ENCODE results near the gene A4GALT.
"Not testable (repeated sequence)": the region's sequence is repeated elsewhere in the genome, so short reads cannot be mapped to it uniquely, and the experiment has no call there.

A4GALT gene

GRCh38 chr22:42670921-42671709 lies 49.6 kb downstream of the A4GALT start:
- no peak for TF ChIP-seq ZNF274 (IDR thresholded peaks at IDR 0.05; ENCODE audit: low read depth, low read length)
- H3K4me3 ChIP-seq (ENCODE audit: low read length): no peak overlapping the region

- TF ChIP-seq ZNF274 (IDR thresholded peaks at IDR 0.05; ENCODE audit: low read depth, low read length): no peak
- H3K4me3 ChIP-seq (ENCODE audit: low read length): no peak overlapping the region
These were observed 50.6 kb downstream of the A4GALT start for GRCh38 chr22:42670046-42670445.

DNA sequence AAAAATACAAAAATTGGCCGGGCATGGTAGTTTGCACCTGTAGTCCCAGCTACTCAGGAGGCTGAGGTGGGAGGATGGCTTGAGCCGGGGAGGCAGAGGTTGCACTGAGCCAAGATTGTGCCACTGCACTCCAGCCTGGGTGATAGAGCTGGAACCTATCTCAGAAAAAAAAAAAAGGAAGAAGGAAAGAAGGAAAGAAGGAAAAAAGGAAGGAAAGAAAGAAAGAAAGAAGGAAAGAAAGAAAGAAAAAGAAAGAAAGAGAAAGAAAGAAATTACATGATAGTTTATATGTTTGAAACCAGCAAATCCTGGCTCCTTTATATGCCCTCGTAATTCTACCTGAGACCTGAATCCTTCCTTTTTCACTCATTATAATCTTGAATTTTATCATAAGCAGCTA lies 54.3 kb downstream of the A4GALT start:
- not testable (repeated sequence) for H3K4me3 ChIP-seq (ENCODE audit: low read length)

- H3K4me3 ChIP-seq (ENCODE audit: low read length): no peak overlapping the region
These were observed 55.5 kb downstream of the A4GALT start for GRCh38 chr22:42664976-42665831.

DNA sequence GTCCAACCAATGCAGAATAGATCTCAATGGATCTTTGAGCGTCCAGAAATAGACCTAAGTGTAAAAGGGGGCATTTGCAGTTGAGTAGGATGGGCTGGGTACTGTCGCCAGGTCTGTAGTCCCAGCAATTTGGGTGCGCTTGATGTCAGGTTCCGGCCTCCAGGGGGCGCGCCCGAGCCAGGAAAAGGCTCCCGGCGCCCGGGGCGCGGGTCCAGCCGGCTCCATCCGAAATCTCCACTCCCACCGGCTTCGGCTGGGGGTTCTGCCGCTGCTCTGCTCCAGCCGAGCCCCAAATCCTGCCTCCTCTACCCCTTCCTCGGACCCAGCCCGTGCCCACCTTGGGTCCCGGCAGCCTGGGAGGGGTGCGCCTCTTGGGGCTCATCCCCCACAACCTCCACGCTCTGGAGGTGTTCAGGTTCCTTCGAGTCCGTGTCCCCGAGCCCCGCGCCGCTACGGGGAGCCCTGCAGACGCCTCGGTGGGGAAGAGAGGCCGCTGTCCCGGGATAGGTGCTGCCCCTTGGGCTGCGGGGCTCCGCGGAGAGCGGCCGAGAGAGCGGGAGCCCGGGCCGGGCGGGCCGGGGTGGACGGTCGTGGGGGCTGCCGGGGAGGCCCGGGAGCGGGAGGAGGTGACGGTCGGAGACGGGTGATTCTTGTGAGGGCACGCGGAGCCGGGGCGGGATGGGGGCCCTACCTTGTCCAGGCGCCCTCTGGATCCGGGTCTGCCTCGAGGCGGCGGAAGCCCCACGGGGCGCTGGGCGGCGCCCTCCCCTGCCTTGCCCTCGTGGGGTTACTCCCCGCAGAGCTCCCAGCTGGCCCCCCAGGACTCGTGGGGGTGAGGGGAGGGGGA lies 58.5 kb downstream of the A4GALT start:
- peak overlapping the region; percentile 56; the same call in 1 of the 2 replicates for H3K4me3 ChIP-seq (ENCODE audit: low read length)
- TF ChIP-seq ZNF274 (IDR thresholded peaks at IDR 0.05; ENCODE audit: low read depth, low read length): no peak

More at GRCh38 chr22:42664976-42665831, 55.5 kb downstream of the A4GALT start:
- no peak for TF ChIP-seq ZNF274 (IDR thresholded peaks at IDR 0.05; ENCODE audit: low read depth, low read length)

DNA sequence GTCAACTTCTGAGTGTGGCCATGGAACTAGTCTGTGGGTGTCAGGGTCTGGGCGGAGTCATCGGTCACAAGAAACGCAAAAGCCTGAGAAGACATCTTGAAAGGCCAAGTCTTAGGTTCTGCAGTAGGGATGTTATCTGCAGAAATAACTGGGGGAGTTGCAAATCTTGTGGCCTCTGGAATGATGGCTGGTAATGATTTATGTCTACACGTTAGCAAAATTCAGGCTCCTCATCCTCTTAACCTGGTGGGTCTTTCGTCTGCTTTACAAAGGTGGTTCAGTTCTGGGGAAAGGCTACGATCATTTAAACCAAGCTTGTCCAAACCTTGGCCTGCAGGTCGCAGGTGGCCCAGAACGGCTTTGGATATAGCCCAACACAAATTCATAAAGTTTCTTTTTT lies 64.1 kb downstream of the A4GALT start:
- no peak overlapping the region for H3K4me3 ChIP-seq (ENCODE audit: low read length)
- TF ChIP-seq ZNF274 (IDR thresholded peaks at IDR 0.05; ENCODE audit: low read depth, low read length): no peak

DNA sequence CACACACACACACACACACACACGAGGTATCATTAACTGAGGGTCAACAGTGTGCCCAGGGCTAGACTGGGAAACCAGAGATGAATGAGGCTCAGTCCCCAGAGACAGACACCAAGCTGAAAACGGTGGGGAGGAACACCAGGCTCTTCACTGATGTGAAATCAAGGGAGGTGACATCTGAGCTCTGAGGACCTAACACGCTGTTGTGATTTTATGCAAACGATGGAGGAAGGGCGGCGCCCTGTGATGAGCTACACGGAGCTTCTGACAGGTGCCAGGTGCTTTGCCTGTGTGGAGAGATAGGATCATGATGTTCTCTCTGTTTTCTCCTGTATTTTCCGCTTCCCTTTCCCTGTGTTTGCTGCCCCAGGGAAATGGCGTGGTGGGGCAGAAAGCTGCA lies 65.0 kb downstream of the A4GALT start:
- H3K4me3 ChIP-seq (ENCODE audit: low read length): no peak overlapping the region

GRCh38 chr22:42654436-42655073 lies 66.1 kb downstream of the A4GALT start:
- no peak for TF ChIP-seq ZNF274 (IDR thresholded peaks at IDR 0.05; ENCODE audit: low read depth, low read length)

More for the DNA sequence above, 65.0 kb downstream of the A4GALT start:
- no peak for TF ChIP-seq ZNF274 (IDR thresholded peaks at IDR 0.05; ENCODE audit: low read depth, low read length)

DNA sequence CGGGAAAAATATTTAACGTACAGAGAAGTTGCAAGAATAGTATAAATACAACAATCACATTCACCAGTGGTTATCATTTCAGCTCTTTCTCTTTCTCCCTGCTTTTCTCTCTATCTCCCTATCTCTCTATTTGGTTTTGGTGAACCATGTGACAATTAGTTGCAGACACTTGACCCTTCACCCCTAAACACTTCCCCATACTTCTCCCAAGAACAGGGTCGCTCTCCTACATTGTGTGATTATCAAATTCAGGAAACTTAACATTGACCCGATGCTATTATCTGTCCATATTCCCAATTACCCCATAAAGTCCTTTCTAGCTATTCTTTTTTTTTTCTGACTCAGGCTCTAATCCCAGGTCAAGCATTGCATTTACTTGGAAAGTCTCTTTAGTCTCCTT lies 66.7 kb downstream of the A4GALT start:
- H3K4me3 ChIP-seq (ENCODE audit: low read length): no peak overlapping the region
- no peak for TF ChIP-seq ZNF274 (IDR thresholded peaks at IDR 0.05; ENCODE audit: low read depth, low read length)

More at GRCh38 chr22:42654436-42655073, 66.1 kb downstream of the A4GALT start:
- no peak overlapping the region for H3K4me3 ChIP-seq (ENCODE audit: low read length)

GRCh38 chr22:42651134-42651533 lies 69.5 kb downstream of the A4GALT start:
- no peak for TF ChIP-seq ZNF274 (IDR thresholded peaks at IDR 0.05; ENCODE audit: low read depth, low read length)
- no peak overlapping the region for H3K4me3 ChIP-seq (ENCODE audit: low read length)

- no peak for TF ChIP-seq ZNF274 (IDR thresholded peaks at IDR 0.05; ENCODE audit: low read depth, low read length)
- peak within 1 kb of the TSS; percentile 94 for H3K4me3 ChIP-seq (ENCODE audit: low read length)
These were observed 71.2 kb downstream of the A4GALT start, which contains the start of gene CYB5R3 for GRCh38 chr22:42649246-42650099. Gene CYB5R3, minus strand, starts transcription at chr22:42649392. Its CDS starts 77 bp downstream, at chr22:42649315.

GRCh38 chr22:42648368-42649245 lies 72.1 kb downstream of the A4GALT start:
- TF ChIP-seq ZNF274 (IDR thresholded peaks at IDR 0.05; ENCODE audit: low read depth, low read length): no peak
- H3K4me3 ChIP-seq (ENCODE audit: low read length): peak overlapping the region; percentile 94

Data from GM08714 (cell line).